Vagina (tissue), 2 donors: ENCODE measurements around the gene CD248. TPM values are rescaled to one million over a fixed set of nuclear protein-coding genes. Genes with fewer than 3 reads are reported as not detected.

Source experiments
- DNase-seq, 2 donors: peaks; one replicate each; pipeline ENCODE4 v3.0.0-alpha.2; 2017; ENCODE audit errors: extremely low spot score in 2 of 2
- H3K27ac ChIP-seq: fragments of 200-600 bp; sonication (generic); one replicate; pipeline ENCODE4 v1.5.1; 2019
- H3K27me3 ChIP-seq: fragments of 200-600 bp; sonication (generic); one replicate; pipeline ENCODE4 v1.5.1; 2019
- H3K36me3 ChIP-seq, 2 donors: fragments of 200-600 bp; sonication (generic); one replicate each; pipeline ENCODE4 v1.5.1; 2017 to 2019
- H3K4me1 ChIP-seq: fragments of 200-600 bp; sonication (generic); one replicate; pipeline ENCODE4 v1.5.1; 2019
- H3K4me3 ChIP-seq, 2 donors: fragments of 200-600 bp; sonication (generic); 1 replicate in 1 of 2; 2 replicates in 1 of 2; pipeline ENCODE4 v1.5.1; 2016 to 2019
- H3K9me3 ChIP-seq: fragments of 200-600 bp; sonication (generic); one replicate; pipeline ENCODE4 v1.5.1; 2019
- POLR2A ChIP-seq, 2 donors: fragments of 450-650 bp; IDR thresholded peaks; one replicate each; pipeline ENCODE4 v1.6.1; 2017; ENCODE audit warnings: antibody characterized with exemption in 2 of 2, mild to moderate bottlenecking in 2 of 2, moderate library complexity in 2 of 2
- POLR2AphosphoS5 ChIP-seq, 2 donors: sonication (generic); formaldehyde crosslinking; IDR thresholded peaks; one replicate each; pipeline ENCODE4 v1.9.0; 2017; ENCODE audit warnings: antibody characterized with exemption in 2 of 2, mild to moderate bottlenecking in 2 of 2, low read depth in 1 of 2; ENCODE audit not compliant: insufficient read depth in 1 of 2
- intact Hi-C: fragments of 100-400 bp; cut with DNase I; formaldehyde crosslinking; loops from one replicate; pipeline ENCODE4 v1.15.1; 2023
- total RNA-seq: library from RNA; depleted of rRNA; stranded (reverse); fragments of >200 nt; gene quantifications from one replicate; pipeline ENCODE4 v1.2.3, GENCODE V29; 2016
- TF ChIP-seq, protein P1 (sequence below), 3 experiments: fragments of 450-650 bp in 2 of 3; fragments of 200-600 bp in 1 of 3; sonication (generic) in 1 of 3; IDR thresholded peaks; one replicate each; pipeline ENCODE4 v1.5.1; 2017 to 2019; ENCODE audit warnings: antibody characterized with exemption in 3 of 3, mild to moderate bottlenecking in 2 of 3, moderate library complexity in 2 of 3

Gene CD248
- total RNA-seq, 1 donor from 2014 or later = 45.2 TPM

DNA sequence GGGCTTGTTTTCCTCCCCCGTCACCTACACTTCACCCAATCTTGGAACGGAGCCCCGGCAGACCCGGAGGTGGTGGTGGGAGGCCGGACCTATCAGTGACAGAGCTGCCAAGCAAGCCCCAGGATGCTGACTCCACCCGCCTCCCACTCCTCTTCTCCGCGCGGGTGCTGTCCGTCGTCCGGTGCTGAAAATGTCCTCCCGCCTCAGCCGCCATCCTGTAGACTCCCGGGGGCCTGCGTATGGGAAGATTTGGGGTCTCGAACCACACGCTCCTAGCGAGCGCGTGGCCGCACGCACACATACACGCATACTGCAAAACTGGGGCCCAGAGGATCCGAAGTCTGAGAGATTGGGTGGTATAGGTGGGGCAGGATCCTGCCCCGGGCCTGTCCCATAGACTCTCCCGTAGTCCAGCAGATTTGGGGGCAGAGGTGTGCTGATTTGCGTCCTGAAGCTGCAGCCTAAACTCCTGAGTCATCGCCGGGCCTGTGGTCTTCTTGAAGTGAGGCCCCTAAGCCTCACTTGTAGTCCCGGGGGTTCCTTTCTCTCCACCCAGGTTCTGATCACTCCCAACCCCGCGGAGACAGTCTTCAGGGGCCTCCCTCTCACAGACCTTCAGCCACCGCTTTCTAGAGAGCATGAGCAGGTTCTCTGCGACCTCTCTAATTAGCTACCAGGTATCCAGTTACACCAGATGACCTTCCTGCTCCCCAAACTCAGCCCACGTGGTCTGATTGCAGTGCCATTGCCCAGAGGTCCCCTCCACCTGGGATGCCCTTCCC is 27.1 kb downstream of the CD248 start:
- no peak for DNase-seq
- intact Hi-C loops = loop anchor here (10.0 kb wide), 1 partner anchor 65 kb away; no protein-coding TSS in a partner anchor

DNA sequence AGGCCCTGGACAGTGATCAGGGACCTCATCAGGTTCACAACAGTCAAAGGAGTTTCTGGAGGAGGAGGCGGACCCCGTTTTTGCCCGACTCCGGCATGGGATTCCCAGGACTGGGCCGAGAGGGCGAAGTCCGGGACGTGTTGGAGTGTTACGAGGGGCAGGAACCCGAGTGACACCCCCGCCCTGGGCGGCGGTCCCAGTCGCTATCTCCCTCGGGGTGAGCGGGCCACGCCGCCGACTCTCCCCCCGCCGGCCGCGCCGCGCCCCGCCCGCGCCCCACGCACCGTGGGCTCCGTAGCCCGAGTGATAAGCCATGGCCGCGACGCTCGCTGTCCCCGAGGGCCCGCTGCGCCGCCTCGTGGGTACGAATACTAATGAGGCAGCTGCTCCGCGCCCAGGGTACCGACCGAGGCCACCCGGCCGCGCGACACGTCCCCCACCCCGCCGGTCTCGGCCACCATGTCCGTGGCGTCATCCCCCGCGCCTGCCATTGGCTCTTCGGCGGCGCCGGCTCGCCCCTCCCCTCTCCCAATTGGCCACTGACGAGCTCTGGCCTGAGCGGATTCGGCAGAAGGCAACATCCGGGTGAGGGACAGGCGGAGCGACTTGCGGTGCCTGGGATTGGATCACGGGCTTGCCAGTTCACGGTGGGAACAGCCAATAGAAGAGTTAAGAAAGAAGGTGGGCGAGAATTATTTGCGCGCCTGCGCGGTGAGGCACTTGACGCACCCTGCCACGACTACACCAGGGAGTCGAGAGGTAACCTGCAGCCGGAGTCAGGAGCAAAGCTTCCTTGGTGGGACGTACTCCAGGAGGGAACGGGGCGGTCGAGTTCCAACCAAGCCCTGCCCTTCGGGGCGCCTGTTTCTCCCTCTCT is 27.9 kb downstream of the CD248 start, which contains the start of gene YIF1A:
Gene YIF1A, minus strand, starts transcription at position 473 of the 877 bp plus-strand sequence. Its CDS starts 158 bp downstream, at position 315.
- intact Hi-C loops = loop anchor here (10.0 kb wide), 1 partner anchor 64 kb away; no protein-coding TSS in a partner anchor
- H3K4me3 ChIP-seq = peak within 1 kb of the TSS; percentile 92 to 98
- peak; percentile 100 for DNase-seq
- H3K4me1 ChIP-seq = peaks cover 42% of the 10 kb centered on the region
- no peaks in the 10 kb centered on the region for H3K9me3 ChIP-seq
- H3K27me3 ChIP-seq = peaks cover 5% of the 10 kb centered on the region
- H3K27ac ChIP-seq = peak within 1 kb of the TSS; percentile 90
- no peaks in the 10 kb centered on the region for H3K36me3 ChIP-seq
- TF ChIP-seq POLR2AphosphoS5 (IDR thresholded peaks at IDR 0.05; ENCODE audit: insufficient read depth in 1 of 2, low read depth in 1 of 2) (peak; percentile 90 to 95), POLR2A (IDR thresholded peaks at IDR 0.05) (peak in 1 of 2 donors; percentile 93)
- TF ChIP-seq, protein P1, sequence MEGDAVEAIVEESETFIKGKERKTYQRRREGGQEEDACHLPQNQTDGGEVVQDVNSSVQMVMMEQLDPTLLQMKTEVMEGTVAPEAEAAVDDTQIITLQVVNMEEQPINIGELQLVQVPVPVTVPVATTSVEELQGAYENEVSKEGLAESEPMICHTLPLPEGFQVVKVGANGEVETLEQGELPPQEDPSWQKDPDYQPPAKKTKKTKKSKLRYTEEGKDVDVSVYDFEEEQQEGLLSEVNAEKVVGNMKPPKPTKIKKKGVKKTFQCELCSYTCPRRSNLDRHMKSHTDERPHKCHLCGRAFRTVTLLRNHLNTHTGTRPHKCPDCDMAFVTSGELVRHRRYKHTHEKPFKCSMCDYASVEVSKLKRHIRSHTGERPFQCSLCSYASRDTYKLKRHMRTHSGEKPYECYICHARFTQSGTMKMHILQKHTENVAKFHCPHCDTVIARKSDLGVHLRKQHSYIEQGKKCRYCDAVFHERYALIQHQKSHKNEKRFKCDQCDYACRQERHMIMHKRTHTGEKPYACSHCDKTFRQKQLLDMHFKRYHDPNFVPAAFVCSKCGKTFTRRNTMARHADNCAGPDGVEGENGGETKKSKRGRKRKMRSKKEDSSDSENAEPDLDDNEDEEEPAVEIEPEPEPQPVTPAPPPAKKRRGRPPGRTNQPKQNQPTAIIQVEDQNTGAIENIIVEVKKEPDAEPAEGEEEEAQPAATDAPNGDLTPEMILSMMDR (IDR thresholded peaks at IDR 0.05) = peak in 1 of 3 experiments; percentile 14

More for the DNA sequence above, 27.1 kb downstream of the CD248 start:
- no peaks in the 10 kb centered on the region for H3K36me3 ChIP-seq
- TF ChIP-seq POLR2AphosphoS5 (IDR thresholded peaks at IDR 0.05; ENCODE audit: insufficient read depth in 1 of 2, low read depth in 1 of 2) (no peak), POLR2A (IDR thresholded peaks at IDR 0.05) (no peak)
- TF ChIP-seq, protein P1 (IDR thresholded peaks at IDR 0.05) = no peak
- no peaks in the 10 kb centered on the region for H3K9me3 ChIP-seq
- peak overlapping the region; percentile 59 for H3K27ac ChIP-seq
- H3K4me3 ChIP-seq = peak overlapping the region; percentile 92 to 98
- H3K27me3 ChIP-seq = peaks cover 5% of the 10 kb centered on the region
- H3K4me1 ChIP-seq = peaks cover 42% of the 10 kb centered on the region

DNA sequence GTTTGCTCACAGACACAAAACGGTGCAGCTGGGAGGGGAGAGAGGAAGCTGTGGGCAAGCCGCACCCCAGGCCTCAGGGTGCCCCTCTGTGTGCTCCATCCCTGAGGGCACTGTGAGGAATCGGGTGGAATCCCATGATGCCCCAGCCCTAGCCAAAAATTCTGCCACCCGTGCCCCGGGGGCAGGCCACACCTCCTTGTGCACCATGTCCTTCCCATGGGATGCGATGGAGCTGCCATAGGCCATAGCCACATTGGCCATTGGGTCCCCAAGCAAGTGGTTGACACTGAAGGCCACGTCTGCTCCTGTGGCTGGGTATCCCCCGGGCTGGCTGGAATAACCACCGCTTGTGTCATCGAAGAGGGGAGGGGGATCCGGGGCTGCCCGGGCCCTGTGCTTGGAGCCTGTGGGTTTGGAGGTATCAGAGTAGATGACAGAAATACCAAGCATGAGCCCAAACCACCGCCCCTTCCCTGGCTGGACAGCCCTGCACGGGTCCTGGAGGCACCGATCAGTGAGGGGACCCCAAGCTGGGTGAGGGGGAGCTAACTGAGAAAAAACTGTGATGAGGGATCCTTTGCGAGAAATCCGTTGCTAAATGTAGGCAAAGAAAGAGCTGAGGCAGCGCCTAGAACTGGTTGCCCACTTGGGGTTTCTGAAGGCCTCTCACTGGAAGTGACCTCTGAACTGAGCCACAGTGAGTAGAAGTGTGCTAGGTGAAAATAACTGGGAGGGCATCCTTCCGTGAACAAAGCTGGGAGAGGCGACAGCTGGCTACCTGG is 28.8 kb downstream of the CD248 start:
- intact Hi-C loops = loop anchor here (10.0 kb wide), 1 partner anchor 63 kb away; no protein-coding TSS in a partner anchor
- no peaks in the 10 kb centered on the region for H3K36me3 ChIP-seq
- no peak for TF ChIP-seq POLR2AphosphoS5 (IDR thresholded peaks at IDR 0.05; ENCODE audit: insufficient read depth in 1 of 2, low read depth in 1 of 2)
- TF ChIP-seq POLR2A (IDR thresholded peaks at IDR 0.05) = no peak
- TF ChIP-seq, protein P1 (IDR thresholded peaks at IDR 0.05) = no peak
- H3K27me3 ChIP-seq = peaks cover 5% of the 10 kb centered on the region
- peaks cover 42% of the 10 kb centered on the region for H3K4me1 ChIP-seq
- DNase-seq = no peak
- peak overlapping the region; percentile 90 for H3K27ac ChIP-seq
- no peaks in the 10 kb centered on the region for H3K9me3 ChIP-seq
- H3K4me3 ChIP-seq = peak overlapping the region; percentile 92 to 98

DNA sequence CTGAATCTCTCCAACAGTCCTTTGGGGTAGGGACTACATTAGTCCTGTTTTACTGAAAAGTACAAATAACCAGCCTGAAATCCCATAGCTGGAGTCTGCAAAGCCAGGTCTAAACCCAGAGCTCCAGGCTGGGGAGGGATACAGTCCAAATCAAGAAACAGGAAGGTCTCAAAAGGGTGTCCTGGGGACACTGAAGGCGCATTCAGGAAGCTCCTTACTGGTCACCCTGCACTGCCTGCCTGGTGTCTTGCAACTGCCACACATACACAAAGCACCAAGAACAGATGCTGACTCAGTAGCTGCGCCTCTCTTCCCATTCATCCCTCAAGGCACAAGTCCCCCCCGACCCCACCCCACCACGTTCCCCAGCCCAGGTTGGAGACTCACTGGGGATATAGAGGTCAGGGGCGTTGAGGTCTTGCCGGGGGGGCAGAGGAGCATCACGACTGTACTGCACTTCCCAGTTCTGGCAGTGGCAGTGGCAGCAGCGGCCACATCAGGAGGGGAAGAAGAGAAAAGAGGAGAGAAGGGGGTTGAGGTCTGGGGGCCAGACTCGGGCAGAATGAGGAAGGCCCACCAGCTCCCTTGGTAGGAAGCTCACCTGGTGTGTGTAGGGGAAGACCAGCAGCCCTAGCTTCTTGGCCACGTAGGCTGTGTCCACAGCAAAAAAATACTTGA is 29.5 kb downstream of the CD248 start:
- Histone ChIP-seq H3K9me3 (no peaks in the 10 kb centered on the region), H3K4me3 (no peak overlapping the region), H3K27ac (no peak overlapping the region), H3K27me3 (no peaks in the 10 kb centered on the region), H3K36me3 (no peaks in the 10 kb centered on the region), H3K4me1 (peaks cover 47% of the 10 kb centered on the region)
- intact Hi-C loops = loop anchor here (10.0 kb wide), 1 partner anchor 63 kb away; no protein-coding TSS in a partner anchor
- TF ChIP-seq, protein P1 (IDR thresholded peaks at IDR 0.05) = no peak
- TF ChIP-seq POLR2A (IDR thresholded peaks at IDR 0.05) (no peak), POLR2AphosphoS5 (IDR thresholded peaks at IDR 0.05; ENCODE audit: insufficient read depth in 1 of 2, low read depth in 1 of 2) (no peak)
- DNase-seq = no peak
